ENCODE results near the gene CASS4. TPM values are rescaled to one million over a fixed set of nuclear protein-coding genes. Genes with fewer than 3 reads are reported as not detected.
A peak's percentile ranks its signal among the peaks of the same experiment; 100 is the strongest.
"Not testable (repeated sequence)": the region's sequence is repeated elsewhere in the genome, so short reads cannot be mapped to it uniquely, and the experiment has no call there.

Gene CASS4
- polyA plus RNA-seq, 1 donor = 7.0 TPM

DNA sequence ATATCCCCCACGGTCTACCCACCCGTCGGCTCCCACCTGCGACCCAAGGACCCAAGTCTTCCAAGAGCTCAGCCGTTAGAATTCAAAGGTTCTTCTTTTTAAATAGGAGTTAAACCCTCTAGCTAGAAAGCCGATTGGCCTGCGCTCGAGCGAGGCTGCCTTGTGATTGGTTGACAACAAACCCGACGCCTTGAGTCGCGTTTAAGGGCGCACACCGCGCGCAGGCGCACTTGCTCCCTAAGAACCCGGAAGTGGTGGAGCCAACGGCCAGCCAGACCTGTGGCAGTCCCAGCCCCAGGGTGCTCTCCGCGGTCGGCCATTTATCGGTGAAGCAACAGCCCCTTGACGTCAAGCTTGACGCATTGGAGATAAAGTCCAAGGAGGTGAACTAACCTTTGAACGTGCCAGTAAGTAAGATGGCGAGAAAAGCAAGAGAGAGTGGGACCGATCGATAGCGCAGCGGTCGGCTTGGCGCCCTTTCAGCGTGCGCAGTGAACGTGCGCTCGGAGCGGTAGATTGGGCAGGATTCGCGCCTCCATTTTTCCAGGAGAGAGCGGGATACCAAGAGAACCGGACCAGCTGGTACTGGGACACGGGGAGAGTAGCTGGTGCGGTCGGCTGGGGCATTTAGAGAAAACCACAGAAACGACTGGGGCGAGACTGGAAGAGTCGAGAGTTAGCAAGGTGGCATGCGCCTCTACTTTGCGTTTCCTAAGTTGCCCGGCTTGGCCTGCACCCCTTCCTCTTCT is 19.8 kb upstream of the CASS4 start, which contains the start of the genes AURKA and CSTF1:
TSS of gene AURKA (minus strand) at position 84 of the 749 bp plus-strand sequence. CDS start 4,018 bp downstream, outside the sequence.
TSS of gene CSTF1 (plus strand) at position 514 of the 749 bp plus-strand sequence. CDS start 2,908 bp downstream, outside the sequence.
- peak; percentile 99 for DNase-seq (ENCODE audit: low read depth)

DNA sequence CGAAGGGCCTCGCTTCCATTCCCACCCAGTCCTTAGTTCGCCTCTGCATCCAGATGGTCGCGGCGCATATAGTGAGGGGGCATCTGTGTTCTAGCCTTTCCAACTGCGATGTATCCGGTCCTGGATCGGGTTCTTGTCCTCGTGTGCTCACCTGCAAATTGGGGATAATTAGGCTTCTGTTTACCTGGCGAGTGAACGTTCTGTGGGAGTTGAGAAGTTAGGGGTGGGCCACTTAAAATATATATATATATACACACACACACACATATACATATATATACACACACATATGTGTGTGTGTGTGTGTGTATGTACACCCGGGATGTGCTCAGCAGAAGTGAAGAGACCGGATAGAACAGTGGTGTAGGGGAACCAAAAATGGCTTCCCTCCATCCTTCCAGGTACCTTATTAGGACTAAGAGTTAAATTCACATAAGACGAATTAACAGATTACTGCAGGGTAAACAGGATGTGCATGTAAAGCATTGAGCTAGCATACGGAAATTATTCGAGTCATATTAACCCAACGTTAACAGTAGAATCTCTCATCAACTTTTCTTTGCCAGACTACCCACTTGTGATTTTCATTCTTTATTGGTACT is 19.1 kb upstream of the CASS4 start:
- no peak for DNase-seq (ENCODE audit: low read depth)

DNA sequence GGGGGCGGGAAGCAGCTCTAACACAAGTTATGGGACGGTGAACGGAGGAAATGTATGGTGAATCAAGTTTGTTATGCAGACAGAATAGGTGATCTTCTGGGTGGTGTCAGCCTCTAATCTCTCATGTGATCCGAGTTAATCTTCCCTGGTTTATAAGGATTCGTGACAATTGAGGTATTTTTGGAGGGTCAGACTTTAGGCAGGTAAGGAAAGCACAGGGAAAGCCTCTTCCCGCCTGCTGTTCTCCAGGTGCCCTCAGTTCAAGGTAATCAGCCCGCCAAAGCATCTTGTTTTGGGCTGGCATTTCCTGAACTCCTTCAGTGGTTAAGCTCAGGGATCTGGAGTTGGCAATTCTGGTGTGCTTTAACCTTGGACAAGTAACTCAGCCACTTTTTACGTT is 18.4 kb upstream of the CASS4 start:
- no peak for DNase-seq (ENCODE audit: low read depth)

DNA sequence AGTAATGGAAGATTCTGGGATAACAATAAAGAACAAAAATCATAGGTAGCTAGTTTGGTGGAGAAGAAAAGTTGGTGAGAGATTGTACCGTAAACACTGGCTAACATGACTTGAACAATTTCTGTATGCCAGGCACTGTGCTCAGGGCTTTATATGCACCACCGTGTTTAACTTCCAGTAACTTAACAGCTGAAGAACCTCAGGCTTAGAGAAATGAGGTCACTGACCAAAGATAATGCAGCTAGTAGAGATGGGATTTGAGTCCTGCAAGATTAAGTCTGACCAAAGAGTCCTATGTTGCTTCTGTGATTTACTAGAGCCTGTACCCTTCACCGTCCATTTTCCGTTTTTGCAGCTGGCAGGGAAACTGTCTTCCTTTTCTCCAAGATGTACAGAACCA is 16.9 kb upstream of the CASS4 start:
- no peak for DNase-seq (ENCODE audit: low read depth)

GRCh38 chr20:56400001-56400640 is 11.9 kb upstream of the CASS4 start:
- DNase-seq (ENCODE audit: low read depth) = peak; percentile 46

DNA sequence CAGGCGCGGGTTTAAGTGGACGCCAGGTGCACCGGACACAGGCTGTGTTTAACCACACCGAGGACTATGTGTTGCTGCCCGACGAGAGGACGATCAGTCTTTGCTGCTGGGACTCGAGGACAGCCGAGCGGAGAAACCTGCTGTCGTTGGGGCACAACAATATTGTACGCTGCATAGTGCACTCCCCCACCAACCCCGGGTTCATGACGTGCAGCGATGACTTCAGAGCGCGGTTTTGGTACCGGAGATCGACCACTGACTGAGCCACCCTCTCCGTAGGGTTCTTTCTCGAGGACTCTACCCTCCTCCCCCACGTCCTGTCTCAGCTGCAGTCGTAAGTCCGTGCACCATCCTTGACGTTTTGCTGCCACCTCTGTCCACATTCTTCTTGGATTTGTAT is 8.6 kb upstream of the CASS4 start:
- DNase-seq (ENCODE audit: low read depth) = no peak

- DNase-seq (ENCODE audit: low read depth) = not testable (repeated sequence)
These were observed 6.7 kb upstream of the CASS4 start for GRCh38 chr20:56405356-56405755.

DNA sequence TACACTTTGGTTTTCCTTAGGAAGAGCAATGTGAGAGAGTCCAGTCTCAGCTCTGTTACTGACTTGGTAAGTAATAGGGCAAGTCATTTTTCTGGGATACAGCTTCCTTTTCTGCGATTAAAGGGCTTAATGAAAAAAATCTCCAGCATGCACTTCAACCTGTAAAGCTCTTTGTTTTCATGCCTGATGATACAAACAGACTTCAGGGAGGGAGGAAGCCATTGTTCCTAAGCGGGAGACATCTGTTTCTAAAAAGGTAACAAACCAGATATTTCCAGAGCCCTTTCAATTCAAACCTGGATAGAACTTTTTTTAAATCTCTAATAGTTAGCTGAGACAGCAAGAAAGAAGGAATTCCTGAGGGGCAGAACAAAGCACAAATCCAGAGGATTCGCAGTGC is 5.2 kb upstream of the CASS4 start:
- DNase-seq (ENCODE audit: low read depth) = no peak

- DNase-seq (ENCODE audit: low read depth) = no peak
These were observed 2.5 kb upstream of the CASS4 start for GRCh38 chr20:56409521-56409920.

GRCh38 chr20:56409956-56410355 is 2.1 kb upstream of the CASS4 start:
- no peak for DNase-seq (ENCODE audit: low read depth)

DNA sequence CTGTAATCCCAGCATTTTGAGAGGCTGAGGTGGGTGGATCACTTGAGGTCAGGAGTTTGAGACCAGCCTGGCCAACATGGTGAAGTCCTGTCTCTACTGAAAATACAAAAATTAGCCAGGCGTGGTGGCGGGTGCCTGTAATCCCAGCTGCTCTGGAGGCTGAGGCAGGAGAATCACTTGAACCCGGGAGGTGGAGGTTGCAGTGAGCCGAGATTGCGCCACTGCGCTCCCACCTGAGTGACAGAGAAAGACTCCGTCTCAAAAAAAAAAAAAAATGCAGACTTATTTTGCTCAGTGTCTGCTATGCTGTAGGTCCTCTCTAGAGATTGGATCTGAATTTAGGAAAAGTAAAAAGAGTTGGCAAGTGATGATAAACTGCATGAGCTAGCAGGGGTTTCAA is 773 bp upstream of the CASS4 start:
- DNase-seq (ENCODE audit: low read depth) = not testable (repeated sequence)

GRCh38 chr20:56412473-56412790 is 372 bp downstream of the CASS4 start:
- no peak for DNase-seq (ENCODE audit: low read depth)

DNA sequence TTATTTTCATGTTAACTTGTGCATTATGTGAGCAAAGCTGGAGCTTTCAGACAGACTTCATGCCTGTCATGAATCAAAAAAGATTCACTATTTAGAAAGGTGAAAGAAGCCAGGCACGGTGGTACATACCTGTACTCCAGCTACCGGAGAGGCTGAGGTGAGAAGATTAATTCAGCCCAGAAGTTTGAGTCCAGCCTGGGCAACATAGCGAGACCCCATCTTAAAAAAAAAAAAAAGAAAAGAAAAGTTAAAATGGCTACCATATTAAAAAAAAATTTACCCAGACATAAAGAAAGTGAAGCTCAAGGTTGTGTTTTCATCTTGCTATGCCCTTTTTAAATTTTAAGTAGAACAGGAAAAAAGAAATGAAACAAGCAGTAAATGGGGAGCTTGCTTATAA is 889 bp downstream of the CASS4 start:
- no peak for DNase-seq (ENCODE audit: low read depth)

GRCh38 chr20:56414842-56415765 is 3.0 kb downstream of the CASS4 start:
- no peak for DNase-seq (ENCODE audit: low read depth)

- DNase-seq (ENCODE audit: low read depth) = no peak
These were observed 5.3 kb downstream of the CASS4 start for GRCh38 chr20:56417402-56417801.

- no peak for DNase-seq (ENCODE audit: low read depth)
These were observed 5.9 kb downstream of the CASS4 start for GRCh38 chr20:56417911-56418310.

DNA sequence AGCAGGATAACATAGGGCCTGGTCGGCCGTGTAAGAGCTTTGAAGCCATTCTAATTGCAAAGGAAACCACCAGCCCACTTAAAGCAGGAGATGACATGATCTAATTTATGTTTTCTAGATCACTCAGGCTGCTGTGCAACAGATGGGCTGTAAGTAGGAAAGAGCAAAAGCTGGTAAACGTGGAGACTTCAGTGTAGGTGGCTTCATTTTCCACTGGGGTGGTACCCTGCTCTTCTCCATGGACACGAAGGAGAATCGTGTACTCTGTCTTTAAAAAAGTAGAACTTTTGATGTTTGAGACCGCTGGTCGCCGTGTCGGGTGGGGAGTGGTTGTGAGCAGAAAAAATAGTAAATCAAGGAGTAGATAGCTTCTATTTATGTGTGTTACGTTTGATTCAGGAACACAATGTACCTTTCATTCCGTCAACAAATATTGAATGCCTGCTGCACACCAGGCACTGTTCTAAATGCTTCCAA is 6.4 kb downstream of the CASS4 start:
- DNase-seq (ENCODE audit: low read depth) = no peak

DNA sequence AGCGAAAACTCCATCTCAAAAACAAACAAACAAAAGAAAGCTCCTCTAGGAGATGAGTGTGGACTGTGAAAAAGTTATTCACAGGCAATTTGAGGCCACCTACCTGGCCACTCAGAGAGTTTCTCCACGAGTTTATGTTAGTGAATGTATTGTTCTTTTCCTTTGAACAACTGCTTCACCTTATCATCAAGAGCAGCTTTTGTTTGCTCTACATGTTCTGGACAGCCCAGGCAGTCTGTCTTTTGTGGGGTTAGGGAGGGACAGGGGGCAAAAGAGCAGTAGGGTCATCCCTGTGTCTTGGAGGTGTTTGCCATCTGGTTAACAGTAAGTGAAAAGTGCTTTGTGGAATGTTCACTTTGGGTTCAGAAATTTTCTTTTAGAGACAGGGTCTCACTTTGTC is 8.0 kb downstream of the CASS4 start:
- no peak for DNase-seq (ENCODE audit: low read depth)

DNA sequence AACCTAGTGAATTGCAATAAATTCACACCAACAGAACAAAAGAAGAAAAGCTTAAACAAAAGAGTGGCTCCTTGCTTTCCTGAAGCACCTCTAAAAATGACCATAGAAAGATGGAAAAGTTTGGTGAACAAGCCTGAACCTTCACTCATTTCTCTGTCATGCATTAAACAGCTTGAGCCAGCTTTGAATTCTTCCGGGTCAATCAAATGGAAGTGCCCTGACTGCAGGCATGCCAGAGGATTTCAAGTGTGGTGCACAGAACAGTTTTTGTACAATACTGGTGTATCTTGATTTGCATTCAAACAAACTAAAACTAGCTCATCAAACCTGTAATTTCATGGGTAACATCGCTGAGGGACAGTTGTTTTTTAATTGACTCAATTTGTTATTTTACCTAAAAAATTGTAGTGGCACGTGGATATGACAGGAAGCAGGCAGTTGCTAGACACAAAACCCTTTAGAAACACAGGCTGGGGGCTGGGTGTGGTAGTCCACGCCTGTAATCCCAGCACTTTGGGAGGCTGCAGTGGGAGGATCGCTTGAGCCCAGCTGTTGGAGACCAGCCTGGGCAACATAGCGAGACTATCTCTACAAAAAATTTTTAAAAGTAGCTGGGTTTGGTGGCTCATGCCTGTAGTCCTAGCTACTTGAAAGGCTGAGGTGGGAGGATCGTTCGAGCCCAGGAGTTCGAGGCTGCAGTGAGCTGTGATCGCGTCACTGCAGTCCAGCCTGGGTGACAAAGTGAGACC is 9.1 kb downstream of the CASS4 start:
- DNase-seq (ENCODE audit: low read depth) = no peak

GRCh38 chr20:56422076-56422823 is 10.2 kb downstream of the CASS4 start:
- no peak for DNase-seq (ENCODE audit: low read depth)

Measured in forelimb muscle (tissue), 1 donor.